ENCODE data around the gene UAP1L1. TPM values are rescaled to one million over a fixed set of nuclear protein-coding genes. Genes with fewer than 3 reads are reported as not detected.

The UAP1L1 gene
- total RNA-seq, 1 donor from 2014 or later: 11.5 TPM

DNA sequence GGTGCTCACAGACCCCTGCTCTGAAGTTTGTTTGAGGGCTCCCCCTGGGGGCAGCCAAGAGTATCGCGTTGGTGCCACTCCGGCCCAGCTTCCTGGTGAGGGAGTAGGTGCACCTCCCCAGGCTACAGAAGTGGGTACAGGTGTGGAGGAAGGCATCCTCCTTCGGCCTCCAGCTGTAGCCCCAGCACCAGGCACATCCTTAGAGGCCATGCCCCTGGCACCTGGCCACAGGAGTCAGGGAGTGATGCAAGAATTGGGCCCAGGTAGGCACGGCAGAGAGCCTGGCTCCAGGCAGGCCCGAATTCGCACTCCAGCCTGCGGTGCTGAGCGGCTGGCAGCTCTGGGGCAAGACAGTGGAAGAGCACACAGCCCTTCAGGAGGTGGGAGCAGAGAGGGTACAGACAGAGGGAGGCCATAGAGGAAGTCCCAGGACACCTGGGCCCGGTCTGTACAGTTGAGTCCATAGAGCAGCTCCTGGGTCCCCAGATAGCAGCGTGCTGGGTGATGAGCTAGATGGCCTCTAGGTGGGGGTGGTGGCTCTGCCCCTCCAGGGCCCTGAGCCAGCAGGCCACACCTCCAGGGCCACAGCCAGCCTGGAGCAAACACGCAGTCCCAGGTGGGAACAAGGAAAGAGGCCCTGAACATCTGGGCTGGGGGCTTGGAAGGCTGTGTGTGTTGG, 9.3 kb upstream of the UAP1L1 start:
- H3K36me3 ChIP-seq: no peaks in the 10 kb centered on the region
- peaks cover 31% of the 10 kb centered on the region for H3K4me1 ChIP-seq
- no peak overlapping the region for H3K4me3 ChIP-seq
- H3K27me3 ChIP-seq (ENCODE audit: low read depth): peaks cover 13% of the 10 kb centered on the region
- DNase-seq: peak; percentile 77
- intact Hi-C loops (cut with micrococcal nuclease): no loop called here
- TF ChIP-seq, protein P1, sequence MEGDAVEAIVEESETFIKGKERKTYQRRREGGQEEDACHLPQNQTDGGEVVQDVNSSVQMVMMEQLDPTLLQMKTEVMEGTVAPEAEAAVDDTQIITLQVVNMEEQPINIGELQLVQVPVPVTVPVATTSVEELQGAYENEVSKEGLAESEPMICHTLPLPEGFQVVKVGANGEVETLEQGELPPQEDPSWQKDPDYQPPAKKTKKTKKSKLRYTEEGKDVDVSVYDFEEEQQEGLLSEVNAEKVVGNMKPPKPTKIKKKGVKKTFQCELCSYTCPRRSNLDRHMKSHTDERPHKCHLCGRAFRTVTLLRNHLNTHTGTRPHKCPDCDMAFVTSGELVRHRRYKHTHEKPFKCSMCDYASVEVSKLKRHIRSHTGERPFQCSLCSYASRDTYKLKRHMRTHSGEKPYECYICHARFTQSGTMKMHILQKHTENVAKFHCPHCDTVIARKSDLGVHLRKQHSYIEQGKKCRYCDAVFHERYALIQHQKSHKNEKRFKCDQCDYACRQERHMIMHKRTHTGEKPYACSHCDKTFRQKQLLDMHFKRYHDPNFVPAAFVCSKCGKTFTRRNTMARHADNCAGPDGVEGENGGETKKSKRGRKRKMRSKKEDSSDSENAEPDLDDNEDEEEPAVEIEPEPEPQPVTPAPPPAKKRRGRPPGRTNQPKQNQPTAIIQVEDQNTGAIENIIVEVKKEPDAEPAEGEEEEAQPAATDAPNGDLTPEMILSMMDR (IDR thresholded peaks at IDR 0.05; ENCODE audit: borderline replicate concordance): peak; percentile 86
- H3K9me3 ChIP-seq (replicated peaks): no peaks in the 10 kb centered on the region
- no peak overlapping the region for H3K27ac ChIP-seq (replicated peaks)

DNA sequence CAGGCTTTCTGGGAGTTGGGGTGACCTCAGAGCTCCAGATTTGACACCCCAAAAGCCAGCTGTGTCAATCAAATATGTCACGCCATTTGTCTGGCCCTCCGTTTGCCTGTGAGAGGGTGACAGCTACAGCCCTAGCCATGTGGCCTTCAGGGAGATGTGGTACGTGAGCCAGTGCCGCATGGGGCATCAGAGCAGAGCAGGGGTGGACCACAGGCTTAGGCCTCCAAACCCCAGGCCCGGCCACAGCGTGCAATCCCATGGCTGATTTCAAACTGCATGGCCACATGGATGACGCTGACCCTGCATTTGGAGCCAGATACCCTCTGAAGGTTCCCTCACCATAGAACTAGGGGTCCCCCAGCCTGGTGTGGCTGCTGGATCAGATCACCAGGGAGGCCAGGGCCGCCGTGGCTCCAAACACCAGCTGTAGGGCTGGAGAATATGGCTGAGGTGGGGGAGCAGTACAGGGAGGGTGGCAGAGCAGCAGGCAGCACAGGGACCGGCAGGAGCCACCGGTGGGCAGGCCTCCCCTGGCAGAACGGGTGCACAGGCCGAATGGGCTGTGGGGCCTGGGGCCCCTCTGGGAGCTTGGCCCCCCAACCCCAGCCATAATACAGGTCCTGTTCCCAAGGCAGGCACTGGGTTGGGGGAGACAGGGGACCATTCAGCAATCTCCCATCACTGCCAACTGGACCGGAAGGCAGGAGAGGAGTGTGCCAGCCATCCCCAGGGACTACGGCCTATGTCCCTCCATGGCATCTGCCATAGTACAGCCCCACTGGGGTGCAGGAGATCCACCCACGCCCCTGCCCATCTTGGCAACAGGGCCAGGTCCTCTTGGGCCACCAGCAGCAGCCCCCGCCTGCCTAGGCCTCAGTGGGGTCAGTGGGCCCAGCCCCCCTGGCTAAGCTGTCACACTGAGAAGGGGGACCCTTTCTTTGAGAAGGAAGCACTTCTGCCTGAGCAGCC, 8.5 kb upstream of the UAP1L1 start:
- DNase-seq: no peak
- peaks cover 29% of the 10 kb centered on the region for H3K4me1 ChIP-seq
- H3K4me3 ChIP-seq: peak overlapping the region; percentile 62
- intact Hi-C loops (cut with micrococcal nuclease): no loop called here
- no peaks in the 10 kb centered on the region for H3K36me3 ChIP-seq
- peaks cover 13% of the 10 kb centered on the region for H3K27me3 ChIP-seq (ENCODE audit: low read depth)
- H3K27ac ChIP-seq (replicated peaks): no peak overlapping the region
- TF ChIP-seq, protein P1 (IDR thresholded peaks at IDR 0.05; ENCODE audit: borderline replicate concordance): no peak
- H3K9me3 ChIP-seq (replicated peaks): no peaks in the 10 kb centered on the region

DNA sequence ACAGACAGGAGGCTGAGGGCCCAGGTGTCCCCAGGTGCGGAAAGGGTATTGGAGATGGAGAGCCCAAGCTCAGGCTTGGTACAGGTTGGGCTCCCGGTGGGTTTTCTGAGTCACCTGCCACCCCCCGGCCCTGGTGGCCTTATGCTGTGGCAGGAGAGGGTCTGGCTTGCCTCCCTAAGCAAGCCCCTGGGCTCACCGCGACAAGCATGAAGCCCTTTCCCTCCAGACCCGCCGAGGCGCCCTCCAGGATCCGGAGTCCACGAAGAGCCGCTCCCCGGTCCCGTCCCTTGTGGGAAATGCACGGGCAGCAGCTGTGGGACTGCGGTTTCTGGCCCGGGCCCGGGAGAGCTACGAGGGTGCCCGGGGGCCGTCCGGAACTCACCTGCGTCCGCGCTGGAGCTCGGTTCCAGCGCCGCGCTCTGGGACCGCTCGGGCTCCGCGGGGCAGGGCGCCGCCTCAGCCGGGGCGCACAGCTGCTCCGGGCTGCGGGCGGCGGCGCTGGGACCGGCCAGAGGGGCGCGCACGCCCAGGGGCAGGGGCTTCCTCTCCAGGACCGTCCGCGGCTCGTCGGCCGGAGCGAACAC, 7.7 kb upstream of the UAP1L1 start:
- Histone ChIP-seq H3K4me3 (peak overlapping the region; percentile 62), H3K27me3 (ENCODE audit: low read depth) (peaks cover 13% of the 10 kb centered on the region), H3K27ac (replicated peaks) (no peak overlapping the region), H3K4me1 (peaks cover 22% of the 10 kb centered on the region), H3K36me3 (no peaks in the 10 kb centered on the region), H3K9me3 (replicated peaks) (no peaks in the 10 kb centered on the region)
- no peak for DNase-seq
- intact Hi-C loops (cut with micrococcal nuclease): no loop called here
- TF ChIP-seq, protein P1 (IDR thresholded peaks at IDR 0.05; ENCODE audit: borderline replicate concordance): no peak

DNA sequence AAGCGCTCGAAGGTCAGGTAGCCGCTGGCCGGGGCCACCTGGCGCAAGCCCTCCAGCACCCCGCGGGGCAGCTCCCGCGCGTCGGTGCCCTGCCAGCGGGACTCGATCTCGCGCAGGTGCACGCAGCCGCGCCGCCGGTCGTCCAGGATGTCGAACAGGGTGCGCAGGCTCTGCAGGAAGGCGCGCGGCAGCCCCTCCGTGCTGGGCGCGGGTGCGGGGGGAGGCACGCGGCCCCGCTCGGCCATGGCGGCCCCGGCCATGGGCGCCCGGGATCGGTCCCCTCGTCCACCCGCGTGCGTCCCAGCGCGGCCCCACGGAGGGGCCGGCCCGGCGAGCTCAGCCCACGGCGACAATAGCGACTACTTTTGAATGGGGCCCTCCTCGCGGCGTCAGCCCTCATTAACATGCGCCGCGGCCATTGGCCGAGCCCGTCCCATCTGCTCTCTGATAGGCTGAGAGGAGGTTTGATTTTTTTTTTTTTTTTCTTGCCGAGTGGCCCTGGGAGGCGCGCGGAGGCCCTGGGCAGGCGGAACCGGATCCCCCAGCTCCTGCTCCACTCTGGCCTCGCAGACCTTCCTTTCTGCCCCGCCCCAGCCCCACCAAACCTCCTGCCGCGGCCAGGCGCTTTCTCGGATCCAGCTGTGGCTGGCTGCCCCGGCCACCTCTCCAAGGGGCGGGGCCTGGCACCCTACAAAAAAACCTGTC, 7.0 kb upstream of the UAP1L1 start, which contains the start of gene SAPCD2:
TSS of gene SAPCD2 (minus strand) at position 357 of the 705 bp plus-strand sequence. CDS start at position 260, 97 bp downstream.
- Histone ChIP-seq H3K27ac (replicated peaks) (peak within 1 kb of the TSS; percentile 87), H3K9me3 (replicated peaks) (no peaks in the 10 kb centered on the region), H3K4me3 (peak within 1 kb of the TSS; percentile 62), H3K27me3 (ENCODE audit: low read depth) (peaks cover 13% of the 10 kb centered on the region), H3K36me3 (no peaks in the 10 kb centered on the region), H3K4me1 (peaks cover 22% of the 10 kb centered on the region)
- TF ChIP-seq, protein P1 (IDR thresholded peaks at IDR 0.05; ENCODE audit: borderline replicate concordance): no peak
- intact Hi-C loops (cut with micrococcal nuclease): no loop called here
- peak; percentile 86 for DNase-seq

DNA sequence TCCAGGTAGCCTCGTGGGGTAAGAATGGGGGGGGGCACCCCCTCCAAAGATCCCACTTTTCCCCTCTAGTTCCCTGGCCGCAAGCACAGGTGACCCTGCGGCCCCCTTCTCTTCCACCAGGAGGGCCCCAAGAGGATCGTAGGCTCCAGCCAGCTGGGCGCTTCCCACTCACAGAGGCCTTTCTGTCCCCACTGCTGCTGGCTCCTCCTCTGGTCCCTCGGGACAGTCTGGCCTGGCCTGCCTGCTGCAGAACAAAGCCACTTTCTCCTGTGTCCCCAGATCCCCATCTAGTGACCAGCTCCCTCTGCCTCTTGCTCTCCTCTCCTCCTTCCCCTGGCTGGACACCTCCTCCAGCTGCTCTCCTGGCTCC, 6.4 kb upstream of the UAP1L1 start:
- H3K4me3 ChIP-seq: peak overlapping the region; percentile 62
- peak; percentile 72 for DNase-seq
- no peaks in the 10 kb centered on the region for H3K9me3 ChIP-seq (replicated peaks)
- peaks cover 22% of the 10 kb centered on the region for H3K4me1 ChIP-seq
- intact Hi-C loops (cut with micrococcal nuclease): no loop called here
- H3K36me3 ChIP-seq: no peaks in the 10 kb centered on the region
- TF ChIP-seq, protein P1 (IDR thresholded peaks at IDR 0.05; ENCODE audit: borderline replicate concordance): peak; percentile 51
- peak overlapping the region; percentile 87 for H3K27ac ChIP-seq (replicated peaks)
- peaks cover 13% of the 10 kb centered on the region for H3K27me3 ChIP-seq (ENCODE audit: low read depth)

Measured in left ventricle myocardium inferior (tissue), 1 donor.